ENCODE data around the gene RELB. TPM values are rescaled to one million over a fixed set of nuclear protein-coding genes. Genes with fewer than 3 reads are reported as not detected.

RELB gene
- total and polyA plus RNA-seq, 9 of the 15 experiments (the other 6 are each of a cell fraction or from before 2014, with no cell fraction given): 0.15 to 1.1 (median 0.28) TPM; not detected in 2

- TF ChIP-seq KDM1A (IDR thresholded peaks at IDR 0.05) (peak in 1 of 2 experiments; percentile 35; a peak in 1 of 4 replicates), GABPB1 (CRISPR knock-in tag; IDR thresholded peaks at IDR 0.05) (no peak), ZNF23 (CRISPR knock-in tag; IDR thresholded peaks at IDR 0.05) (no peak), TBP (optimal IDR thresholded peaks at IDR 0.05; ENCODE audit: low read depth, low read length) (peak; percentile 41), BCOR (IDR thresholded peaks at IDR 0.05) (no peak), SMAD3 (CRISPR knock-in tag; conservative IDR thresholded peaks at IDR 0.05) (no peak), ZBTB49 (CRISPR knock-in tag; IDR thresholded peaks at IDR 0.05; ENCODE audit: borderline replicate concordance) (no peak), ZNF398 (CRISPR knock-in tag; IDR thresholded peaks at IDR 0.05) (no peak), NUFIP1 (IDR thresholded peaks at IDR 0.05; ENCODE audit: partially characterized antibody) (no peak), MTF1 (CRISPR knock-in tag; IDR thresholded peaks at IDR 0.05; ENCODE audit: borderline replicate concordance) (no peak), ZBTB7A (IDR thresholded peaks at IDR 0.05; ENCODE audit: borderline replicate concordance, control insufficient read depth, low read depth, low read length) (no peak), TFAM (CRISPR knock-in tag; conservative IDR thresholded peaks at IDR 0.05) (no peak), CREB3 (tag; conservative IDR thresholded peaks at IDR 0.05; ENCODE audit: low read depth) (no peak), HMGXB4 (CRISPR knock-in tag; IDR thresholded peaks at IDR 0.05) (no peak)
- TF ChIP-seq, protein P1, sequence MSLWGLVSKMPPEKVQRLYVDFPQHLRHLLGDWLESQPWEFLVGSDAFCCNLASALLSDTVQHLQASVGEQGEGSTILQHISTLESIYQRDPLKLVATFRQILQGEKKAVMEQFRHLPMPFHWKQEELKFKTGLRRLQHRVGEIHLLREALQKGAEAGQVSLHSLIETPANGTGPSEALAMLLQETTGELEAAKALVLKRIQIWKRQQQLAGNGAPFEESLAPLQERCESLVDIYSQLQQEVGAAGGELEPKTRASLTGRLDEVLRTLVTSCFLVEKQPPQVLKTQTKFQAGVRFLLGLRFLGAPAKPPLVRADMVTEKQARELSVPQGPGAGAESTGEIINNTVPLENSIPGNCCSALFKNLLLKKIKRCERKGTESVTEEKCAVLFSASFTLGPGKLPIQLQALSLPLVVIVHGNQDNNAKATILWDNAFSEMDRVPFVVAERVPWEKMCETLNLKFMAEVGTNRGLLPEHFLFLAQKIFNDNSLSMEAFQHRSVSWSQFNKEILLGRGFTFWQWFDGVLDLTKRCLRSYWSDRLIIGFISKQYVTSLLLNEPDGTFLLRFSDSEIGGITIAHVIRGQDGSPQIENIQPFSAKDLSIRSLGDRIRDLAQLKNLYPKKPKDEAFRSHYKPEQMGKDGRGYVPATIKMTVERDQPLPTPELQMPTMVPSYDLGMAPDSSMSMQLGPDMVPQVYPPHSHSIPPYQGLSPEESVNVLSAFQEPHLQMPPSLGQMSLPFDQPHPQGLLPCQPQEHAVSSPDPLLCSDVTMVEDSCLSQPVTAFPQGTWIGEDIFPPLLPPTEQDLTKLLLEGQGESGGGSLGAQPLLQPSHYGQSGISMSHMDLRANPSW (CRISPR knock-in tag; IDR thresholded peaks at IDR 0.05): no peak
- TF ChIP-seq, protein P2, sequence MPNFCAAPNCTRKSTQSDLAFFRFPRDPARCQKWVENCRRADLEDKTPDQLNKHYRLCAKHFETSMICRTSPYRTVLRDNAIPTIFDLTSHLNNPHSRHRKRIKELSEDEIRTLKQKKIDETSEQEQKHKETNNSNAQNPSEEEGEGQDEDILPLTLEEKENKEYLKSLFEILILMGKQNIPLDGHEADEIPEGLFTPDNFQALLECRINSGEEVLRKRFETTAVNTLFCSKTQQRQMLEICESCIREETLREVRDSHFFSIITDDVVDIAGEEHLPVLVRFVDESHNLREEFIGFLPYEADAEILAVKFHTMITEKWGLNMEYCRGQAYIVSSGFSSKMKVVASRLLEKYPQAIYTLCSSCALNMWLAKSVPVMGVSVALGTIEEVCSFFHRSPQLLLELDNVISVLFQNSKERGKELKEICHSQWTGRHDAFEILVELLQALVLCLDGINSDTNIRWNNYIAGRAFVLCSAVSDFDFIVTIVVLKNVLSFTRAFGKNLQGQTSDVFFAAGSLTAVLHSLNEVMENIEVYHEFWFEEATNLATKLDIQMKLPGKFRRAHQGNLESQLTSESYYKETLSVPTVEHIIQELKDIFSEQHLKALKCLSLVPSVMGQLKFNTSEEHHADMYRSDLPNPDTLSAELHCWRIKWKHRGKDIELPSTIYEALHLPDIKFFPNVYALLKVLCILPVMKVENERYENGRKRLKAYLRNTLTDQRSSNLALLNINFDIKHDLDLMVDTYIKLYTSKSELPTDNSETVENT (CRISPR knock-in tag; IDR thresholded peaks at IDR 0.05): no peak
Measured at GRCh38 chr19:45058622-45059159, 57.4 kb downstream of the RELB start (continued).

Measured in K562 (cell line).